Heart right ventricle (tissue), 16 donors: ENCODE data around the gene MKI67. TPM values are rescaled to one million over a fixed set of nuclear protein-coding genes. Genes with fewer than 3 reads are reported as not detected.

ENCODE experiments used
- ATAC-seq, 8 donors: fragments of 200-7000 bp; cut with Tn5 transposase; one replicate each; pipeline ENCODE4 v1.9.1; 2020; ENCODE audit warnings: mild to moderate bottlenecking in 8 of 8, moderate library complexity in 8 of 8, moderate number of reproducible peaks in 1 of 8
- DNase-seq, 2 donors: peaks; one replicate each; pipeline ENCODE4 v3.0.0-alpha.2; 2020
- H3K27ac ChIP-seq, 10 donors: fragments of 200-600 bp; sonication (generic) in 2 of 10; one replicate each; pipeline versions ENCODE4 v1.5.0 to v1.8.0; 2020 to 2022; ENCODE audit warnings: mild to moderate bottlenecking in 3 of 10
- H3K27me3 ChIP-seq, 7 donors: fragments of 200-600 bp; one replicate each; pipeline ENCODE4 v1.8.0; 2021 to 2022; ENCODE audit warnings: mild to moderate bottlenecking in 2 of 7
- H3K36me3 ChIP-seq, 9 donors: fragments of 200-600 bp; sonication (generic) in 1 of 9; one replicate each; pipeline versions ENCODE4 v1.5.0 to v1.8.0; 2020 to 2022; ENCODE audit warnings: mild to moderate bottlenecking in 2 of 9
- H3K4me1 ChIP-seq, 9 donors: fragments of 200-600 bp; sonication (generic) in 1 of 9; one replicate each; pipeline versions ENCODE4 v1.5.0 to v1.8.0; 2020 to 2022; ENCODE audit warnings: mild to moderate bottlenecking in 4 of 9
- H3K4me3 ChIP-seq, 10 donors: fragments of 200-600 bp; sonication (generic) in 2 of 10; one replicate each; pipeline versions ENCODE4 v1.5.0 to v1.8.0; 2020 to 2022; ENCODE audit warnings: mild to moderate bottlenecking in 7 of 10, moderate library complexity in 2 of 10
- H3K9me3 ChIP-seq, 11 donors: fragments of 200-600 bp in 10 of 11; sonication (generic) in 2 of 11; one replicate each; pipeline versions ENCODE4 v1.5.0 to v1.8.0; 2013 to 2022; ENCODE audit warnings: mild to moderate bottlenecking in 2 of 11, control low read depth in 1 of 11, moderate library complexity in 1 of 11
- CTCF ChIP-seq, 9 donors: fragments of 200-600 bp; sonication (generic) in 2 of 9; IDR thresholded peaks; one replicate each; pipeline versions ENCODE4 v1.5.0 to v1.8.0; 2021 to 2022; ENCODE audit warnings: antibody characterized with exemption in 9 of 9, mild to moderate bottlenecking in 5 of 9, moderate library complexity in 1 of 9
- WGBS, 2 donors: extraction: QIAGEN DNeasy Blood & Tissue Kit; methylation state at CpG; one replicate each; pipeline ENCODE4 v1.1.7; 2013; ENCODE audit warnings: inconsistent platforms in 1 of 2; 5-methylcytosine and 5-hydroxymethylcytosine counted together
- intact Hi-C, 10 donors: fragments of 100-400 bp; cut with DNase I; formaldehyde crosslinking; loops; one replicate each; pipeline versions ENCODE4 v1.11.1 to v1.14.2; 2022
- polyA plus RNA-seq, 2 donors: library from polyadenylated mRNA; stranded (reverse); fragments of 200-250 nt; gene quantifications; one replicate each; pipeline ENCODE4 v1.2.3, GENCODE V29; 2013
- total RNA-seq, 10 donors: library from RNA; stranded (reverse); fragmentation: NEBNext Ultra II Directional in 3 of 10; extraction: Animal tissue kit (Norgen Biotek cat#: 25700) in 3 of 10; gene quantifications; one replicate each; pipeline versions ENCODE4 v1.2.1 to v1.2.4, GENCODE V29; 2021 to 2023
- donor health status: Arrhythmogenic right ventricular cardiomyopathy.
- donor health status: ischemic (EF 13 %, LVEDD 7.1; RV severe dilation, severe dysfunction).
- donor health status: healthy with polysubstance abuse.
- donor health status: DM: no; HTN: yes; CAD: no.
- donor health status: DM: no; HTN: no; CAD: no.
- donor health status: ischemic (EF 25% LVEDD 6.9; RV normal size, moderate dysfunction).
- donor health status: ischemic (EF 25% LVEDD 5.7; RV mildly dilated, moderate dysfunction).
- donor health status: healthy.
- donor health status: DM: yes; HTN: yes; CAD: no.
- donor health status: Ischemic cardiomyopathy.
- donor health status: ischemic (EF 35%, LVEDD 5.7; RV mildly dilated, moderate dysfunction).
- donor health status: nonischemic (EF 11% LVEDD 7.7; RV severe dilation, severe dysfunction).
- donor health status: DM: yes; HTN: yes; CAD: no.
- donor health status: PGD.
- donor health status: ischemic (EF 29% LVEDD 5.4; RV normal size, mild dysfunction).
- donor health status: nonischemic (EF 23%, LVEDD 6.1; RV moderate dilation, normal function).

MKI67 gene
- total and polyA plus RNA-seq, 12 donors: 0.09 to 19.1 (median 0.42) TPM

- Histone ChIP-seq H3K4me3 (no peak overlapping the region), H3K36me3 (peaks cover 0 to 100% (median 38%) of the 10 kb centered on the region in 9 donors), H3K27me3 (no peaks in the 10 kb centered on the region), H3K27ac (no peak overlapping the region), H3K9me3 (no peaks in the 10 kb centered on the region), H3K4me1 (peaks cover 0 to 18% (median 8%) of the 10 kb centered on the region in 9 donors)
- DNase-seq (no peak), ATAC-seq (no peak)
- no peak for TF ChIP-seq CTCF (IDR thresholded peaks at IDR 0.05)
- intact Hi-C loops: loop anchor here in 1 of 10 donors (5.0 kb wide), 1 partner anchor 353 kb away; no protein-coding TSS in a partner anchor
- 92% methylated on average over 10 of the region's 10 CpGs for WGBS, 2 donors
Observed at GRCh38 chr10:128070161-128070560, 56.1 kb downstream of the MKI67 start.

- TF ChIP-seq CTCF (IDR thresholded peaks at IDR 0.05): peak; percentile 74 to 90 (median 88)
- Histone ChIP-seq H3K9me3 (no peaks in the 10 kb centered on the region), H3K27me3 (no peaks in the 10 kb centered on the region), H3K27ac (no peak overlapping the region), H3K4me3 (no peak overlapping the region), H3K36me3 (peaks cover 0 to 99% (median 32%) of the 10 kb centered on the region in 9 donors), H3K4me1 (peaks cover 0 to 25% (median 11%) of the 10 kb centered on the region in 9 donors)
- intact Hi-C loops: loop anchor here (1.0 to 10.0 kb wide), 14 partner anchors 33 to 355 kb away; partner anchors contain the start of gene PTPRE (in 8 of the 10)
- ATAC-seq (peak; percentile 34 to 77 (median 64)), DNase-seq (peak; percentile 73 to 78)
- 38 to 41% methylated on average over 28 of the region's 28 CpGs for WGBS, 2 donors
Observed at GRCh38 chr10:128069351-128070051, 56.7 kb downstream of the MKI67 start.

DNA sequence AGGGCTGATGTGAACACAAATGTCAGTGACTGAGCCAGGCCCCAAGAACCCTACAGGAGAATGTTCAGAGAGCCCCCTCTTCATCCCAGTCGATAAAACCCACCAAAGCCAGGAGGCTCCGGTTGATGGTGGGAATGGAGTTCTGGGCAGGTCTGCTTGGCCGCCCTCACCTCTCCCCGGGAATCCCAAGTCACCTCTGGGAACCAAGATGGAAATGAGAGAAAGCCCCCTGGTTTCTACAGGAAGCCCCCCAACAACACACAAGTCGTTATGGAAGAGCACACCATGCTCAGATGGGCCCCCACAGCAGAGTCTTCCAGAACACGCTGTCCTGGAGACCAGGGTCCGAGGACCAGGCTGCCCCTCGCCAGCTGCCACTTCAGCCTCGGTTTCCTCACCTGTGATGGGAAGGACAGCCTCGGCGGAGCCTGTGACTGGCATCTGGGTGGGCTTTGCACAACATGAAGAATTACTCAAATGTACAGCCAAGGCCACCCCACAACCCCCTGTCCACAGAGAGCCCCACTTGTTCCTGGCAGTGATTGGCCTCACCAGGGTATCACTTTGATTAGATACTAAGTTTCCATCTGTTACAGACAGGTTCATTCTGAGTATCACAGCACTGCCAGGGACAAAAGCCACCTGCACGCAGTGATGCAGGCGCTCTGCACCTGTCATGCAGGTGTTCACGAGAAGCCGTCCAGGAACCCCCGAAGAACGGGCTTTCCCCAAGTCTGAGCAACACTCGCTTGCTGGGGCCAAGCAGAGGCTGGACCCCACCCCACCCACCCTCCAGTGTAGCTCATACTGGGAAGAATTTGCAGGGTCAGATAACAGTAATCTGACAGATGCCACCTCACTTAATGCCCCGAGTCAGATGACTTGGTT lies 57.6 kb downstream of the MKI67 start:
- Histone ChIP-seq H3K27ac (peak overlapping the region in 1 of 10 donors; percentile 31), H3K4me1 (peaks cover 0 to 34% (median 19%) of the 10 kb centered on the region in 9 donors), H3K36me3 (peaks cover 0 to 99% (median 26%) of the 10 kb centered on the region in 9 donors), H3K9me3 (no peaks in the 10 kb centered on the region), H3K4me3 (no peak overlapping the region), H3K27me3 (no peaks in the 10 kb centered on the region)
- ATAC-seq (no peak), DNase-seq (no peak)
- 90 to 91% methylated on average over 19 of the region's 19 CpGs for WGBS, 2 donors
- TF ChIP-seq CTCF (IDR thresholded peaks at IDR 0.05): no peak
- intact Hi-C loops: loop anchor here (1.0 to 10.0 kb wide), 15 partner anchors 32 to 354 kb away; partner anchors contain the start of gene PTPRE (in 8 of the 10)
